SH-SY5Y (cell line): ENCODE data around the gene ENPP3.

Experiments
- GATA2 ChIP-seq: IDR thresholded peaks from 2 replicates; pipeline ENCODE4 v1.6.1; 2011; ENCODE audit warnings: mild to moderate bottlenecking, low read depth, low read length
- GATA3 ChIP-seq: IDR thresholded peaks from 2 replicates; pipeline ENCODE4 v1.6.1; 2011; ENCODE audit warnings: low read depth, mild to moderate bottlenecking, low read length, moderate library complexity

GRCh38 chr6:131628726-131629125, 8.4 kb upstream of the ENPP3 start:
- TF ChIP-seq GATA2 (no peak), GATA3 (no peak)
